ENCODE results near the gene NUMBL. TPM values are rescaled to one million over a fixed set of nuclear protein-coding genes. Genes with fewer than 3 reads are reported as not detected.

NUMBL gene
- total RNA-seq, 1 experiment from 2014 or later: 18.4 TPM

DNA sequence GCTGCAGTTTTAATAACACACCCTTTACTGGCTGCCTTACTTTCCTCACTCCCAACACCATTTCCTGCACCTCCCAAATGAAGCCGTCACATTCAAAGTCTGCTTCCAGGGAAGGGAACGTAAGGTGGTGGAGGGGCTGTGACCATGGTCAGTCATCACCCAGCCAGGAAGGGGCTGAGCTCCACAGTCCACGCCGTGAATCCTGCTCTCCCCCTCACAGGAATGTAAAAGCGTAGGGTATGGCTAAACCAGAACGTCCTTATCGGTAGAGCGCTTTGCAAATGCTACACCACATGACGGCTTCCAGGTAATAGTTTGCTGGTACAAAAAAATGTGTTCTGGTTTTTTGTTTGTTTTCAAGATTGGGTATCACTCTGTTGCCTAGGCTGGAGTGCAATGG, 7.0 kb downstream of the NUMBL start:
- CTCF ChIA-PET: interaction anchor here (1.3 kb wide), 1 partner anchor 20 kb away, joined by 4 read pairs; no protein-coding TSS in a partner anchor
- POLR2A ChIA-PET: interaction anchor here (1.0 kb wide), 1 partner anchor 34 kb away, joined by 4 read pairs; the partner anchor contains the start of genes COQ8B and ITPKC
- BruUV-seq (replicated peaks): no TSS peak
- H3K27ac Mint-ChIP-seq (ENCODE audit: low read depth, unreplicated experiment): no peak overlapping the region
- H3K27me3 Mint-ChIP-seq (ENCODE audit: insufficient read depth, unreplicated experiment): no peaks in the 10 kb centered on the region
- H3K4me1 Mint-ChIP-seq (ENCODE audit: insufficient read depth, unreplicated experiment): peaks cover 18% of the 10 kb centered on the region
- H3K9me3 Mint-ChIP-seq (ENCODE audit: unreplicated experiment): no peaks in the 10 kb centered on the region
- no peak for DNase-seq (ENCODE audit: unreplicated experiment)
- H3K36me3 Mint-ChIP-seq (ENCODE audit: insufficient read depth, unreplicated experiment): peaks cover 31% of the 10 kb centered on the region
- TF ChIP-seq, protein P1, sequence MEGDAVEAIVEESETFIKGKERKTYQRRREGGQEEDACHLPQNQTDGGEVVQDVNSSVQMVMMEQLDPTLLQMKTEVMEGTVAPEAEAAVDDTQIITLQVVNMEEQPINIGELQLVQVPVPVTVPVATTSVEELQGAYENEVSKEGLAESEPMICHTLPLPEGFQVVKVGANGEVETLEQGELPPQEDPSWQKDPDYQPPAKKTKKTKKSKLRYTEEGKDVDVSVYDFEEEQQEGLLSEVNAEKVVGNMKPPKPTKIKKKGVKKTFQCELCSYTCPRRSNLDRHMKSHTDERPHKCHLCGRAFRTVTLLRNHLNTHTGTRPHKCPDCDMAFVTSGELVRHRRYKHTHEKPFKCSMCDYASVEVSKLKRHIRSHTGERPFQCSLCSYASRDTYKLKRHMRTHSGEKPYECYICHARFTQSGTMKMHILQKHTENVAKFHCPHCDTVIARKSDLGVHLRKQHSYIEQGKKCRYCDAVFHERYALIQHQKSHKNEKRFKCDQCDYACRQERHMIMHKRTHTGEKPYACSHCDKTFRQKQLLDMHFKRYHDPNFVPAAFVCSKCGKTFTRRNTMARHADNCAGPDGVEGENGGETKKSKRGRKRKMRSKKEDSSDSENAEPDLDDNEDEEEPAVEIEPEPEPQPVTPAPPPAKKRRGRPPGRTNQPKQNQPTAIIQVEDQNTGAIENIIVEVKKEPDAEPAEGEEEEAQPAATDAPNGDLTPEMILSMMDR (IDR thresholded peaks at IDR 0.05; ENCODE audit: unreplicated experiment): no peak
- H3K4me3 Mint-ChIP-seq (ENCODE audit: unreplicated experiment): no peak overlapping the region
- intact Hi-C loops (cut with micrococcal nuclease): no loop called here

DNA sequence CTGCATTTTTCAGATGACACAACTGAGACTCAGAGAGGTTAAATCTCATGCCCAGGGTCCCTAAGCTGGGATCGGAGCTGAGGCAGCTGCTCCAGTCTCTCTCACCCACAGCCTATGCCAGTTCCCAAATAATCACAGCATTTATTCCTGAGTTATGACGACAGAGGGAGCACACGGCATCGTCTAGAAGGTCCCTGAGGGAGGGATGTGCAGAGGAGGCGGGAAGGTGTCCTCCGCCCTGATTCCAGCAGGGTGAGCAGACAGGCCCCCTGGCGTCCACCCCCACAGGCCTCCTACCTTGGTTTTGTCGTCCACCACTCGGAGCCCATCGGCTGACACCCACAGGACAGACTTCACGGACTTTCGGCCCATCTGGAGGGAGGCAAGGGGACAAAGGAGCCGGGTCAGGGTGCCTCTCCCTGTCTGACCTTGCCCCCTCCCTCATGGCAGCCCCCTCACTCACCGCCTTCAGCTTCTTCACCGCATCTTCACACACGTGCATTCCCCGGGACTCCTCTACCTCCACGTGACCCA, 8.0 kb downstream of the NUMBL start:
- no peak overlapping the region for H3K4me3 Mint-ChIP-seq (ENCODE audit: unreplicated experiment)
- H3K27ac Mint-ChIP-seq (ENCODE audit: low read depth, unreplicated experiment): no peak overlapping the region
- peaks cover 40% of the 10 kb centered on the region for H3K36me3 Mint-ChIP-seq (ENCODE audit: insufficient read depth, unreplicated experiment)
- intact Hi-C loops (cut with micrococcal nuclease): no loop called here
- H3K27me3 Mint-ChIP-seq (ENCODE audit: insufficient read depth, unreplicated experiment): no peaks in the 10 kb centered on the region
- ChIA-PET CTCF (interaction anchor here (0.5 to 1.1 kb wide), 3 partner anchors 56 to 126 kb away, joined by 3 read pairs; no protein-coding TSS in a partner anchor), POLR2A (interaction anchor here (0.7 to 1.3 kb wide), 3 partner anchors 19 to 68 kb away, joined by 3 to 4 read pairs (median 3); partner anchors contain the start of genes ACTMAP, COQ8B, ITPKC and SNRPA)
- H3K4me1 Mint-ChIP-seq (ENCODE audit: insufficient read depth, unreplicated experiment): peaks cover 18% of the 10 kb centered on the region
- BruUV-seq (replicated peaks): no TSS peak
- H3K9me3 Mint-ChIP-seq (ENCODE audit: unreplicated experiment): no peaks in the 10 kb centered on the region
- no peak for DNase-seq (ENCODE audit: unreplicated experiment)
- TF ChIP-seq, protein P1 (IDR thresholded peaks at IDR 0.05; ENCODE audit: unreplicated experiment): no peak

- BruUV-seq (replicated peaks): no TSS peak
- H3K36me3 Mint-ChIP-seq (ENCODE audit: insufficient read depth, unreplicated experiment): peaks cover 55% of the 10 kb centered on the region
- intact Hi-C loops (cut with micrococcal nuclease): no loop called here
- TF ChIP-seq, protein P1 (IDR thresholded peaks at IDR 0.05; ENCODE audit: unreplicated experiment): no peak
- no peak overlapping the region for H3K27ac Mint-ChIP-seq (ENCODE audit: low read depth, unreplicated experiment)
- H3K27me3 Mint-ChIP-seq (ENCODE audit: insufficient read depth, unreplicated experiment): no peaks in the 10 kb centered on the region
- ChIA-PET POLR2A (interaction anchor here (0.7 kb wide), 1 partner anchor 26 kb away, joined by 4 read pairs; no protein-coding TSS in a partner anchor), CTCF (no interaction called here)
- DNase-seq (ENCODE audit: unreplicated experiment): no peak
- no peak overlapping the region for H3K4me3 Mint-ChIP-seq (ENCODE audit: unreplicated experiment)
- H3K9me3 Mint-ChIP-seq (ENCODE audit: unreplicated experiment): no peaks in the 10 kb centered on the region
- peaks cover 13% of the 10 kb centered on the region for H3K4me1 Mint-ChIP-seq (ENCODE audit: insufficient read depth, unreplicated experiment)
These were observed 9.4 kb downstream of the NUMBL start for GRCh38 chr19:40681039-40681438.

GRCh38 chr19:40677156-40677555, 13.3 kb downstream of the NUMBL start:
- TF ChIP-seq, protein P1 (IDR thresholded peaks at IDR 0.05; ENCODE audit: unreplicated experiment): no peak
- intact Hi-C loops (cut with micrococcal nuclease): no loop called here
- H3K4me3 Mint-ChIP-seq (ENCODE audit: unreplicated experiment): no peak overlapping the region
- no peaks in the 10 kb centered on the region for H3K27me3 Mint-ChIP-seq (ENCODE audit: insufficient read depth, unreplicated experiment)
- BruUV-seq (replicated peaks): no TSS peak
- no peak overlapping the region for H3K27ac Mint-ChIP-seq (ENCODE audit: low read depth, unreplicated experiment)
- H3K9me3 Mint-ChIP-seq (ENCODE audit: unreplicated experiment): no peaks in the 10 kb centered on the region
- DNase-seq (ENCODE audit: unreplicated experiment): no peak
- H3K36me3 Mint-ChIP-seq (ENCODE audit: insufficient read depth, unreplicated experiment): peaks cover 49% of the 10 kb centered on the region
- CTCF ChIA-PET: no interaction called here
- no peaks in the 10 kb centered on the region for H3K4me1 Mint-ChIP-seq (ENCODE audit: insufficient read depth, unreplicated experiment)
- POLR2A ChIA-PET: no interaction called here
